Measurements from ENCODE around the gene MKI67.

- no peak for TF ChIP-seq TFAP4 (IDR thresholded peaks at IDR 0.05; ENCODE audit: borderline replicate concordance, low read depth)
- TF ChIP-seq ZNF329 (CRISPR knock-in tag; IDR thresholded peaks at IDR 0.05; ENCODE audit: low read depth) = no peak
- no peak for TF ChIP-seq ZBTB33 (CRISPR knock-in tag; IDR thresholded peaks at IDR 0.05)
- TF ChIP-seq ZNF550 (CRISPR knock-in tag; IDR thresholded peaks at IDR 0.05; ENCODE audit: borderline replicate concordance) = no peak
- TF ChIP-seq ZNF430 (CRISPR knock-in tag; IDR thresholded peaks at IDR 0.05) = no peak
- no peak for TF ChIP-seq ZNF260 (CRISPR knock-in tag; IDR thresholded peaks at IDR 0.05; ENCODE audit: borderline replicate concordance, low read depth)
- no peak for TF ChIP-seq TOE1 (CRISPR knock-in tag; IDR thresholded peaks at IDR 0.05)
- no peak for TF ChIP-seq THYN1 (CRISPR knock-in tag; IDR thresholded peaks at IDR 0.05; ENCODE audit: borderline replicate concordance, low read depth)
- TF ChIP-seq SKIL (CRISPR knock-in tag; IDR thresholded peaks at IDR 0.05; ENCODE audit: borderline replicate concordance) = no peak
- TF ChIP-seq REST (IDR thresholded peaks at IDR 0.05; ENCODE audit: borderline replicate concordance in 1 of 2, low read depth in 1 of 2, low read length in 2 of 2) = no peak
- no peak for TF ChIP-seq ZBTB8A (CRISPR knock-in tag; IDR thresholded peaks at IDR 0.05; ENCODE audit: borderline replicate concordance, low read depth)
- no peak for TF ChIP-seq USF2 (IDR thresholded peaks at IDR 0.05; ENCODE audit: low read depth, low read length)
- TF ChIP-seq USF2 (CRISPR knock-in tag; IDR thresholded peaks at IDR 0.05; ENCODE audit: borderline replicate concordance) = no peak
- TF ChIP-seq CTCF (CRISPR knock-in tag; IDR thresholded peaks at IDR 0.05) = no peak
Observed at GRCh38 chr10:128144547-128144946, 18.3 kb upstream of the MKI67 start.
